OCI-LY3 (cell line): Measurements from ENCODE around the gene TNFAIP8L1.

Source experiments
- H2AFZ ChIP-seq: fragments of 200-600, 300-600 bp; shearing (Covaris generic); 2 replicates; pipeline ENCODE4 v1.6.0; 2014; ENCODE audit warnings: antibody characterized with exemption, low read depth, low read length
- H3K27ac ChIP-seq: fragments of 200-600, 300-600 bp; sonication (generic); 2 replicates; pipeline ENCODE4 v1.5.1; 2014; ENCODE audit warnings: mild to moderate bottlenecking, low read length, moderate library complexity, mixed read lengths
- H3K27me3 ChIP-seq: fragments of 200-600, 300-600 bp; sonication (generic); 2 replicates; pipeline ENCODE4 v1.6.1; 2014; ENCODE audit warnings: low read depth, low read length, mixed read lengths
- H3K36me3 ChIP-seq: fragments of 200-600, 300-600 bp; sonication (generic); replicated peaks from 2 replicates; pipeline ENCODE3; 2014; ENCODE audit warnings: low read depth, low read length, mixed read lengths
- H3K4me1 ChIP-seq: fragments of 300-600, 200-600 bp; sonication (generic); 2 replicates; pipeline ENCODE4 v1.6.1; 2014; ENCODE audit warnings: low read length, mixed read lengths
- H3K4me2 ChIP-seq: fragments of 200-600, 300-600 bp; sonication (generic); 2 replicates; pipeline ENCODE4 v1.6.1; 2014; ENCODE audit warnings: low read length, mixed read lengths
- H3K4me3 ChIP-seq: fragments of 300-600, 200-600 bp; sonication (generic); 2 replicates; pipeline ENCODE4 v1.5.1; 2014; ENCODE audit warnings: antibody characterized with exemption, mild to moderate bottlenecking, low read length, moderate library complexity
- H3K79me2 ChIP-seq: fragments of 300-600, 200-600 bp; shearing (Covaris generic); 2 replicates; pipeline ENCODE4 v1.6.1; 2014; ENCODE audit warnings: mild to moderate bottlenecking, low read length, mixed read lengths
- H3K9ac ChIP-seq: fragments of 300-600, 200-600 bp; shearing (Covaris generic); 2 replicates; pipeline ENCODE4 v1.6.0; 2014; ENCODE audit warnings: mild to moderate bottlenecking, low read length, moderate library complexity
- H3K9me3 ChIP-seq: fragments of 200-600, 300-600 bp; shearing (Covaris generic); 2 replicates; pipeline ENCODE4 v1.6.1; 2014; ENCODE audit warnings: low read length, mixed read lengths; ENCODE audit not compliant: insufficient read depth
- H4K20me1 ChIP-seq: fragments of 200-600, 300-600 bp; sonication (generic); 2 replicates; pipeline ENCODE4 v1.6.1; 2016; ENCODE audit warnings: low read length, mixed read lengths; ENCODE audit not compliant: insufficient read depth
- CTCF ChIP-seq: fragments of 200-600, 300-600 bp; sonication (generic); IDR thresholded peaks from 2 replicates; pipeline ENCODE4 v1.5.1; 2014; ENCODE audit warnings: antibody characterized with exemption, low read length, low read depth
- EZH2phosphoT487 ChIP-seq: fragments of 200-600 bp; shearing (Covaris generic); IDR thresholded peaks from 2 replicates; pipeline ENCODE4 v1.6.1; 2018; ENCODE audit warnings: antibody characterized with exemption, mixed run types, low read depth

The TNFAIP8L1 gene

DNA sequence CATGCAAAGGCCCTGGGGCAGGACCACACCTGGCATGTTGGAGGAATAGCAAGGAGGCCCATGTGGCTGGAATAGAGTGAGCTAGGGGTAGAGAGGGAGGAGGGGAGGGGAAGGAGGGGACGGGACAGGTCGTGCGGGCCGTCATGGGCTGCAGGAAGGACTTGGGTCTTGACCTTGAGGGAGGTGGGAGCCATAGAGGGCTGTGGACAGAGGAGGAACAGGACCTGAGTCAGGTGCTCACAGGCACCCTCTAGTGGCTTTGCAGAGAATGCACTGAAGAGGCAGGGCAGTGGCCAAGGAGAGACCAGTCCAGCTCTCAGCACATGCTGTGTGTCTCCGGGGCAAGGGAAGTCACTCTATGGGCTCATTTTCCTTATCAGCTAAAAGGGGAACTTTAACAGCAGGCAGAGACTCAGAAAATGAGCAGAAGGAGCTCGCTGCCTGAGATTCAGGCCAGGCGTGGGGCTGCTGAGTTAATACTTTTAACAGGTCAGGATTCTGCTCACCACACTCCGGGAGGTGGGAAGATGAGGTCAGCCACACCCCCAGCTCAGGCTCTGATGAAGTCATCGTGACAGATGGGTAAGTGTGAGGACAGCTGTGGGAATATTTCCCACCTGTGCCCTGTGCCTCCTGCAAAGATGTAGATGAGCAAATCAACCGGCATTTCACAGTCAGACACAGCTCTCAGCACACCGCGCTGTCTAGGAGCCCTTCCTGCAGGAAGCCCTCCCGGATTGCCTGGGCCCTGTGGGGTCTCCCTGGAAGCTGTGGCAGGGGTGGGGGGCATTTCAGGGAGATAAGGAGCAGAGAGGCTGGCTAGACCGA, 6.0 kb upstream of the TNFAIP8L1 start:
- no peak overlapping the region for H3K4me3 ChIP-seq
- no peaks in the 10 kb centered on the region for H4K20me1 ChIP-seq
- no peaks in the 10 kb centered on the region for H3K9me3 ChIP-seq
- no peak overlapping the region for H3K9ac ChIP-seq
- peak overlapping the region; percentile 10; the same call in 1 of the 2 replicates for H3K4me2 ChIP-seq
- no peak overlapping the region for H2AFZ ChIP-seq
- H3K36me3 ChIP-seq, result no peaks in the 10 kb centered on the region
- peaks cover 4% of the 10 kb centered on the region; the same call in 1 of the 2 replicates for H3K27me3 ChIP-seq
- H3K4me1 ChIP-seq, result peaks cover 18% of the 10 kb centered on the region
- no peak for TF ChIP-seq EZH2phosphoT487
- TF ChIP-seq CTCF, result peak; percentile 87
- no peaks in the 10 kb centered on the region for H3K79me2 ChIP-seq
- H3K27ac ChIP-seq, result no peak overlapping the region

DNA sequence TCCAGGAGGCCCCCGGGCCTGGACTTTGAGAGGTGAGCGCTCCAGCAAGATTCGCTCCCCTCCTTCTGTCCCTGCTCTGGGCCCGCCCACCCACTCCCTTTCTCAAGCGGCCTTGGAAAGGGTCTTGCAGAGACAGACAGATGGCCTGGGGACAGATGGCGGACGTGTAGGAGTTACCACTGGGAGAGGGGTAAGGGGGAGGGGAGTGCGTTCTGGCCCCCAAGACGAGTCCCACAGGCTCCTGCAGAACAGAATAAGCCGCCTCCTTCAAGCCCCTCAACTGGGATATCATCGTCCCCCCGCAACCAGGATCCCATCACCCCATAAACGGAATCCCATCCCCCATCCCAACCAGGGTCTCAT, 3.6 kb upstream of the TNFAIP8L1 start:
- H3K36me3 ChIP-seq, result no peaks in the 10 kb centered on the region
- peaks cover 14% of the 10 kb centered on the region for H3K79me2 ChIP-seq
- peaks cover 4% of the 10 kb centered on the region; the same call in 1 of the 2 replicates for H3K27me3 ChIP-seq
- H3K9me3 ChIP-seq, result no peaks in the 10 kb centered on the region
- H3K9ac ChIP-seq, result peak overlapping the region; percentile 84
- TF ChIP-seq CTCF (no peak), EZH2phosphoT487 (no peak)
- peaks cover 30% of the 10 kb centered on the region for H3K4me1 ChIP-seq
- H3K27ac ChIP-seq, result no peak overlapping the region
- peak overlapping the region; percentile 99 for H2AFZ ChIP-seq
- H3K4me3 ChIP-seq, result peak overlapping the region; percentile 92
- H3K4me2 ChIP-seq, result peak overlapping the region; percentile 89
- H4K20me1 ChIP-seq, result no peaks in the 10 kb centered on the region

DNA sequence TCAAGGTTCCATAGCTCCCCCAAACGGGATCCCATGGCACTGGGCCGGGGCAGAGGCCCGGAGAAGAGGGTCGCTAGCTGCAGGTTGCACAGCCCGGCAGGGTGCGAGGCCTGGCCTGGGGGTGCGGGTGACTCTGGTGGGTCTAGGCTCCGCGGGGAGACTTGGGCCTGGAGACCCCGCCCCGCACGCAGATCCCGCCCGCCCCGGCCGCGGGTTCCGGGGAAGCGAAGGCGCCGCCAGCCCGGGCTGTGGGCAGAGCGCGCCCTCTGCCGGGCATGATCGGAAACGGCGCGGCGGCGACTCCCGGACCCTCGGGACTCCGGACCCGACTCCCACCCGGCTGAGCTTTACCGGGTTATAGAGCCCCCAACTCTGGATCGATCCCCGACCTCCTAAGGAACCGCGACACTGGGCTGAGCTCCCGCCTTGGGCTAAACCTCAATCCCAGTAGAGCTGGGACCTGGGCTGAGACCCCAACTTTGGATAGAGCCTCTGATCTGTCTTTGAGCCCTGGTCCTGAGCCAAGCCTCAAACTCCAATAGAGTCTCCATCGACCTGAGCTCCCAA, 3.1 kb upstream of the TNFAIP8L1 start:
- peak overlapping the region; percentile 84 for H3K9ac ChIP-seq
- H3K27me3 ChIP-seq, result peaks cover 4% of the 10 kb centered on the region; the same call in 1 of the 2 replicates
- peaks cover 19% of the 10 kb centered on the region for H3K79me2 ChIP-seq
- peak overlapping the region; percentile 99 for H2AFZ ChIP-seq
- H3K36me3 ChIP-seq, result no peaks in the 10 kb centered on the region
- H3K27ac ChIP-seq, result no peak overlapping the region
- H3K9me3 ChIP-seq, result no peaks in the 10 kb centered on the region
- H3K4me1 ChIP-seq, result peaks cover 30% of the 10 kb centered on the region
- H3K4me3 ChIP-seq, result peak overlapping the region; percentile 92
- no peaks in the 10 kb centered on the region for H4K20me1 ChIP-seq
- peak overlapping the region; percentile 89 for H3K4me2 ChIP-seq
- TF ChIP-seq EZH2phosphoT487, result no peak
- peak; percentile 91 for TF ChIP-seq CTCF

DNA sequence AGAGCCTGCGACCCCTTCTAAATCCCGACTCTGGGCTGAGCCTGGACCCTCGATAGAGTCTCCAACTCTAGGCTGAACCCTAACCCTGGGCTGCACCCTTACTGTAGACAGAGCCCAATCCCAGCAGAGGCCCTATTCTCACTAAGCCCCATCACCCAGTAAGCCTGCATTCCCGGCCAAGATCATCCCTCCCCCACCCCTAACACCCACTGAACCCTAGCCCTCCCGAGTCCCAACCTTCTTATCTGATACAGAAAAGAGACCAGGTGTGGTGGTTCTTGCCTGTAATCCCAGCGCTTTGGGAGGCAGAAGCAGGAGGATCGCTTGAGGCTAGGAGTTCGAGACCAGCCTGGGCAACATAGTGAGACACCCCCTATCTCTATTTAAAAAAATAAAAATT, 2.6 kb upstream of the TNFAIP8L1 start:
- H3K4me3 ChIP-seq, result peak overlapping the region; percentile 92
- H3K27me3 ChIP-seq, result peaks cover 4% of the 10 kb centered on the region; the same call in 1 of the 2 replicates
- H3K9me3 ChIP-seq, result no peaks in the 10 kb centered on the region
- peaks cover 30% of the 10 kb centered on the region for H3K4me1 ChIP-seq
- peak overlapping the region; percentile 97 for H2AFZ ChIP-seq
- peak overlapping the region; percentile 89 for H3K4me2 ChIP-seq
- H3K79me2 ChIP-seq, result peaks cover 24% of the 10 kb centered on the region
- H3K36me3 ChIP-seq, result no peaks in the 10 kb centered on the region
- no peak overlapping the region for H3K27ac ChIP-seq
- TF ChIP-seq EZH2phosphoT487 (no peak), CTCF (no peak)
- peak overlapping the region; percentile 84 for H3K9ac ChIP-seq
- no peaks in the 10 kb centered on the region for H4K20me1 ChIP-seq
